HepG2 (cell line): ENCODE results near the gene PRPF38B. TPM values are rescaled to one million over a fixed set of nuclear protein-coding genes. Genes with fewer than 3 reads are reported as not detected.
A peak's percentile ranks its signal among the peaks of the same experiment; 100 is the strongest.

Experiments used
- HDAC1 ChIP-seq: sonication (generic); formaldehyde crosslinking; IDR thresholded peaks from 2 replicates; pipeline ENCODE4 v1.5.1; 2020; ENCODE audit warnings: mild to moderate bottlenecking, missing genetic modification reagents
- HDAC6 ChIP-seq: fragments of 200-600 bp; sonication (generic); IDR thresholded peaks from 2 replicates; pipeline ENCODE4 v1.7.0; 2017; ENCODE audit warnings: mild to moderate bottlenecking, antibody characterized with exemption, low read length, low read depth
- KDM3A ChIP-seq: IDR thresholded peaks from 2 replicates; pipeline ENCODE4 v1.6.1; 2018; ENCODE audit warnings: low read depth, missing compliant biosample characterization
- MEF2D ChIP-seq: sonication (generic); formaldehyde crosslinking; IDR thresholded peaks from 2 replicates; pipeline ENCODE4 v1.5.1; 2020; ENCODE audit warnings: mild to moderate bottlenecking, missing genetic modification reagents
- NBN ChIP-seq: fragments of 450-650 bp; conservative IDR thresholded peaks from 2 replicates; pipeline ENCODE4 v1.6.1; 2017
- PCBP1 ChIP-seq: fragments of 200-400 bp; formaldehyde crosslinking; IDR thresholded peaks from 2 replicates; pipeline ENCODE4 v1.6.1; 2017; ENCODE audit warnings: mild to moderate bottlenecking, low read depth, low read length, borderline replicate concordance
- PHF21A ChIP-seq: sonication (generic); formaldehyde crosslinking; IDR thresholded peaks from 2 replicates; pipeline ENCODE4 v1.5.0; 2020; ENCODE audit warnings: mild to moderate bottlenecking, missing genetic modification reagents
- SP4 ChIP-seq: sonication (generic); formaldehyde crosslinking; IDR thresholded peaks from 2 replicates; pipeline ENCODE4 v1.8.1; 2023; ENCODE audit warnings: mild to moderate bottlenecking, missing genetic modification reagents
- THAP11 ChIP-seq: IDR thresholded peaks from 2 replicates; pipeline ENCODE4 v1.6.1; 2016; ENCODE audit warnings: missing biosample characterization, missing genetic modification reagents
- ZFP41 ChIP-seq: sonication (generic); formaldehyde crosslinking; IDR thresholded peaks from 2 replicates; pipeline ENCODE4 v1.4.0; 2020; ENCODE audit warnings: mild to moderate bottlenecking, missing genetic modification reagents, borderline replicate concordance
- ZFX ChIP-seq: sonication (generic); formaldehyde crosslinking; IDR thresholded peaks from 2 replicates; pipeline ENCODE4 v1.4.0; 2020; ENCODE audit warnings: mild to moderate bottlenecking, low read depth, missing genetic modification reagents, moderate library complexity
- ZNF34 ChIP-seq: sonication (generic); formaldehyde crosslinking; IDR thresholded peaks from 2 replicates; pipeline ENCODE4 v1.4.0; 2020; ENCODE audit warnings: mild to moderate bottlenecking, missing genetic modification reagents, borderline replicate concordance
- ZNF510 ChIP-seq: sonication (generic); formaldehyde crosslinking; IDR thresholded peaks from 2 replicates; pipeline ENCODE4 v1.4.0; 2020; ENCODE audit warnings: low read depth, mild to moderate bottlenecking, missing genetic modification reagents
- ZNF589 ChIP-seq: sonication (generic); formaldehyde crosslinking; conservative IDR thresholded peaks from 2 replicates; pipeline ENCODE4 v1.8.0; 2022; ENCODE audit warnings: mild to moderate bottlenecking, moderate library complexity, missing genetic modification reagents
- ZNF761 ChIP-seq: sonication (generic); formaldehyde crosslinking; conservative IDR thresholded peaks from 2 replicates; pipeline ENCODE4 v1.4.0; 2020; ENCODE audit warnings: mild to moderate bottlenecking, missing genetic modification reagents
- ZNF776 ChIP-seq: sonication (generic); formaldehyde crosslinking; IDR thresholded peaks from 2 replicates; pipeline ENCODE4 v1.4.0; 2020; ENCODE audit warnings: mild to moderate bottlenecking, missing genetic modification reagents
- polyA plus RNA-seq, 8 experiments: library from polyadenylated mRNA; depleted of rRNA in 3 of 8; stranded (reverse) in 7 of 8; unstranded in 1 of 8; fragments of >200 nt; fragmentation: Illumina TruSeq in 4 of 8; extraction: Trizol in 4 of 8; gene quantifications; 2 replicates each; pipeline versions ENCODE4 v1.2.1 to v1.2.3, GENCODE V29; 2011 to 2016; ENCODE audit warnings: low read depth in 4 of 8, missing spikeins in 1 of 8, mixed read lengths in 1 of 8; ENCODE audit not compliant: insufficient read depth in 1 of 8
- total RNA-seq, 5 experiments: library from RNA; depleted of rRNA; stranded (reverse); fragments of >200 nt; fragmentation: Illumina TruSeq; extraction: Trizol; gene quantifications; 2 replicates each; pipeline ENCODE4 v1.2.3, GENCODE V29; 2016; ENCODE audit warnings: low read depth in 1 of 5
- TF ChIP-seq, protein P1 (sequence below): sonication (generic); formaldehyde crosslinking; IDR thresholded peaks from 2 replicates; pipeline ENCODE4; 2020; ENCODE audit warnings: missing genetic modification reagents, mild to moderate bottlenecking, borderline replicate concordance
- TF ChIP-seq, protein P2 (sequence below): sonication (generic); formaldehyde crosslinking; IDR thresholded peaks from 2 replicates; pipeline ENCODE4 v1.4.0; 2020; ENCODE audit warnings: mild to moderate bottlenecking, missing genetic modification reagents
- TF ChIP-seq, protein P3 (sequence below): sonication (generic); formaldehyde crosslinking; IDR thresholded peaks from 2 replicates; pipeline ENCODE4 v1.4.0; 2020; ENCODE audit warnings: missing genetic modification reagents, low read depth, mild to moderate bottlenecking, borderline replicate concordance
- TF ChIP-seq, protein P4 (sequence below): sonication (generic); formaldehyde crosslinking; IDR thresholded peaks from 2 replicates; pipeline ENCODE4 v1.8.1; 2023; ENCODE audit warnings: mild to moderate bottlenecking, missing genetic modification reagents
- TF ChIP-seq, protein P5 (sequence below): sonication (generic); formaldehyde crosslinking; IDR thresholded peaks from 2 replicates; pipeline ENCODE4 v1.5.0; 2020; ENCODE audit warnings: mild to moderate bottlenecking, low read depth, missing genetic modification reagents, borderline replicate concordance

Gene PRPF38B
- total and polyA plus RNA-seq, 2 of the 13 experiments (the other 11 are each of a cell fraction or from before 2014, with no cell fraction given) = 25.7 to 29.7 TPM

DNA sequence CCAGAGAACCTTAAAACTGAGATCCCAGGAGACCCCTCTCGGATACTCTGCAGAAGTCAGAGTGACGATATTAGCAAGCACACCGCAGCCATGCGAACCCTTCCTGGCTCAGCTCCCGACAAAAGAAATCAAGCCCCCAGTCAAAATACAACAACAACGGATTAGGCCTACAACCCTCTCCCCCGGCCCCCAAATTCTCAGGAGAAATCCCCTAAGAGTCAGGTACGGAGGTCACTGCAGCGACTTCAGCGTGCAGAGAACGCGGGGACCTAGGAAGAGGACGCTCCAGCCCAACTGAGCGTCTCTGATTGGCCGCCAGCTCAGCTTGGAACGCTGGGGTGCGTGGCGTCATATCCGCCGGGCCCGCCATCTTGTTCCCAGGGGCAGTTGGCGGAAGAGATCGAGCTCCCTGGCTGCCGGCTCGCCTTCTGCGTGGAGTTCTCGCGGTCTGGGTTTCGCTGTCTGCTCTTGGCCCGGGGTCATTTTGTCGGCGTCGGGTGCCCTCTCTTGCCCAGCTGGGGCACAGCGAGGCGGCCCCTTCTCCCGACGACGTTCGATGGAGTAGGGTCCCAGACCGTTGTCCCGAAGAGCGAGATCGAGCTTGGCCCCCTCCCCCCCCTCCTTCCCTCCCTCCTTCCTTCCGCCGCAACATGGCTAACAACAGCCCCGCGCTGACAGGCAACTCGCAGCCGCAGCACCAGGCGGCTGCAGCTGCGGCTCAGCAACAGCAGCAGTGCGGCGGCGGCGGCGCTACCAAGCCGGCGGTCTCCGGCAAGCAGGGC is at the start of gene PRPF38B (continued):
- TF ChIP-seq, protein P1, sequence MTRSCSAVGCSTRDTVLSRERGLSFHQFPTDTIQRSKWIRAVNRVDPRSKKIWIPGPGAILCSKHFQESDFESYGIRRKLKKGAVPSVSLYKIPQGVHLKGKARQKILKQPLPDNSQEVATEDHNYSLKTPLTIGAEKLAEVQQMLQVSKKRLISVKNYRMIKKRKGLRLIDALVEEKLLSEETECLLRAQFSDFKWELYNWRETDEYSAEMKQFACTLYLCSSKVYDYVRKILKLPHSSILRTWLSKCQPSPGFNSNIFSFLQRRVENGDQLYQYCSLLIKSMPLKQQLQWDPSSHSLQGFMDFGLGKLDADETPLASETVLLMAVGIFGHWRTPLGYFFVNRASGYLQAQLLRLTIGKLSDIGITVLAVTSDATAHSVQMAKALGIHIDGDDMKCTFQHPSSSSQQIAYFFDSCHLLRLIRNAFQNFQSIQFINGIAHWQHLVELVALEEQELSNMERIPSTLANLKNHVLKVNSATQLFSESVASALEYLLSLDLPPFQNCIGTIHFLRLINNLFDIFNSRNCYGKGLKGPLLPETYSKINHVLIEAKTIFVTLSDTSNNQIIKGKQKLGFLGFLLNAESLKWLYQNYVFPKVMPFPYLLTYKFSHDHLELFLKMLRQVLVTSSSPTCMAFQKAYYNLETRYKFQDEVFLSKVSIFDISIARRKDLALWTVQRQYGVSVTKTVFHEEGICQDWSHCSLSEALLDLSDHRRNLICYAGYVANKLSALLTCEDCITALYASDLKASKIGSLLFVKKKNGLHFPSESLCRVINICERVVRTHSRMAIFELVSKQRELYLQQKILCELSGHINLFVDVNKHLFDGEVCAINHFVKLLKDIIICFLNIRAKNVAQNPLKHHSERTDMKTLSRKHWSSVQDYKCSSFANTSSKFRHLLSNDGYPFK = peak; percentile 94; the same call in 1 of the 2 replicates
- TF ChIP-seq ZNF510 (CRISPR knock-in tag) (peak; percentile 93; the same call in 1 of the 2 replicates), ZFP41 (CRISPR knock-in tag) (peak; percentile 91; the same call in 1 of the 2 replicates), THAP11 (CRISPR knock-in tag) (peak; percentile 89), SP4 (CRISPR knock-in tag) (no peak), KDM3A (CRISPR knock-in tag) (0 out of 2 replicates have a peak, but pooled peaks have one; percentile 12), PHF21A (CRISPR knock-in tag) (peak; percentile 71), NBN (no peak), PCBP1 (peak; percentile 97), ZNF34 (CRISPR knock-in tag) (0 out of 2 replicates have a peak, but pooled peaks have one; percentile 50), ZFX (CRISPR knock-in tag) (peak; percentile 77), ZNF589 (CRISPR knock-in tag) (0 out of 2 replicates have a peak, but pooled peaks have one; percentile 39), MEF2D (CRISPR knock-in tag) (peak; percentile 53; the same call in 1 of the 2 replicates), HDAC1 (CRISPR knock-in tag) (peak; percentile 78), ZNF776 (CRISPR knock-in tag) (peak; percentile 50; the same call in 1 of the 2 replicates), ZNF761 (CRISPR knock-in tag) (peak; percentile 79), HDAC6 (no peak)
- TF ChIP-seq, protein P2, sequence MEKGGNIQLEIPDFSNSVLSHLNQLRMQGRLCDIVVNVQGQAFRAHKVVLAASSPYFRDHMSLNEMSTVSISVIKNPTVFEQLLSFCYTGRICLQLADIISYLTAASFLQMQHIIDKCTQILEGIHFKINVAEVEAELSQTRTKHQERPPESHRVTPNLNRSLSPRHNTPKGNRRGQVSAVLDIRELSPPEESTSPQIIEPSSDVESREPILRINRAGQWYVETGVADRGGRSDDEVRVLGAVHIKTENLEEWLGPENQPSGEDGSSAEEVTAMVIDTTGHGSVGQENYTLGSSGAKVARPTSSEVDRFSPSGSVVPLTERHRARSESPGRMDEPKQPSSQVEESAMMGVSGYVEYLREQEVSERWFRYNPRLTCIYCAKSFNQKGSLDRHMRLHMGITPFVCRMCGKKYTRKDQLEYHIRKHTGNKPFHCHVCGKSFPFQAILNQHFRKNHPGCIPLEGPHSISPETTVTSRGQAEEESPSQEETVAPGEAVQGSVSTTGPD (CRISPR knock-in tag) = 0 out of 2 replicates have a peak, but pooled peaks have one; percentile 32
- TF ChIP-seq, protein P3, sequence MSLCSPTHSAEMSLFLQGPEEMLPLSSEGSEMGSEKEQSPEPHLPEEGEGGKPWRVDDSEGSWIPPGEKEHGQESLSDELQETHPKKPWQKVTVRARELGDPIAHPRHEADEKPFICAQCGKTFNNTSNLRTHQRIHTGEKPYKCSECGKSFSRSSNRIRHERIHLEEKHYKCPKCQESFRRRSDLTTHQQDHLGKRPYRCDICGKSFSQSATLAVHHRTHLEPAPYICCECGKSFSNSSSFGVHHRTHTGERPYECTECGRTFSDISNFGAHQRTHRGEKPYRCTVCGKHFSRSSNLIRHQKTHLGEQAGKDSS (CRISPR knock-in tag) = peak; percentile 79; the same call in 1 of the 2 replicates
- TF ChIP-seq, protein P4, sequence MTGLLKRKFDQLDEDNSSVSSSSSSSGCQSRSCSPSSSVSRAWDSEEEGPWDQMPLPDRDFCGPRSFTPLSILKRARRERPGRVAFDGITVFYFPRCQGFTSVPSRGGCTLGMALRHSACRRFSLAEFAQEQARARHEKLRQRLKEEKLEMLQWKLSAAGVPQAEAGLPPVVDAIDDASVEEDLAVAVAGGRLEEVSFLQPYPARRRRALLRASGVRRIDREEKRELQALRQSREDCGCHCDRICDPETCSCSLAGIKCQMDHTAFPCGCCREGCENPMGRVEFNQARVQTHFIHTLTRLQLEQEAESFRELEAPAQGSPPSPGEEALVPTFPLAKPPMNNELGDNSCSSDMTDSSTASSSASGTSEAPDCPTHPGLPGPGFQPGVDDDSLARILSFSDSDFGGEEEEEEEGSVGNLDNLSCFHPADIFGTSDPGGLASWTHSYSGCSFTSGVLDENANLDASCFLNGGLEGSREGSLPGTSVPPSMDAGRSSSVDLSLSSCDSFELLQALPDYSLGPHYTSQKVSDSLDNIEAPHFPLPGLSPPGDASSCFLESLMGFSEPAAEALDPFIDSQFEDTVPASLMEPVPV (CRISPR knock-in tag) = peak; percentile 28
- TF ChIP-seq, protein P5, sequence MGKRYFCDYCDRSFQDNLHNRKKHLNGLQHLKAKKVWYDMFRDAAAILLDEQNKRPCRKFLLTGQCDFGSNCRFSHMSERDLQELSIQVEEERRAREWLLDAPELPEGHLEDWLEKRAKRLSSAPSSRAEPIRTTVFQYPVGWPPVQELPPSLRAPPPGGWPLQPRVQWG = 0 out of 2 replicates have a peak, but pooled peaks have one; percentile 28
